GM21528 (cell line): ENCODE data around the gene MYBBP1A.

ENCODE experiments used
- ATAC-seq: cut with Tn5 transposase; IDR thresholded peaks from one replicate; pipeline ENCODE4 v1.9.1; 2021; ENCODE audit warnings: mild to moderate bottlenecking, moderate library complexity; ENCODE audit not compliant: unreplicated experiment, low FRiP score

The MYBBP1A gene

DNA sequence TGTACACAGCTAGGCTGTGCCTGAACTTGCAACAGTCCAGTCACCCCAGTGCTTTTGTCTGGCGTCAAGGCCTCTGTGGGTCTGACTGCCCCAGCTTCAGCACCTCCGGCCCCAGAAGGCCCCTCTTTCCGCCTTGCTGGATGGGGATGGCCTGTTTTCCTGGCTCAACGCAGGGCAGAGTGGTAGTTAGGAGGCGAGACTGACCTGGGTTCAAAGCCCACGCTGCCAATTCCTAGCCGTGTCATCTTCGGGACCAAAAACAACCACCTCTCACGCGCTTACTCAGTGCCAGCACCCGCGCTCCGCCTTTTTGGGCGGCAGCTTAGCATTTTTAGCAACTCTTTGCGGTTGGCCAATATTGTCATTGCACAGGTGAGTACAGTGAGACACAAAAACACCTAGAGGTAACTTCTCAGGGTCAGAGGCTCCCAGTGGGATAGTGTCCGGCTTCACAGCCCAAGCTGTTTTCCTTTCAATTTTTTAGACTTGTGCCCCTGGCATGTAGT, 4.6 kb downstream of the MYBBP1A start:
- no peak for ATAC-seq

DNA sequence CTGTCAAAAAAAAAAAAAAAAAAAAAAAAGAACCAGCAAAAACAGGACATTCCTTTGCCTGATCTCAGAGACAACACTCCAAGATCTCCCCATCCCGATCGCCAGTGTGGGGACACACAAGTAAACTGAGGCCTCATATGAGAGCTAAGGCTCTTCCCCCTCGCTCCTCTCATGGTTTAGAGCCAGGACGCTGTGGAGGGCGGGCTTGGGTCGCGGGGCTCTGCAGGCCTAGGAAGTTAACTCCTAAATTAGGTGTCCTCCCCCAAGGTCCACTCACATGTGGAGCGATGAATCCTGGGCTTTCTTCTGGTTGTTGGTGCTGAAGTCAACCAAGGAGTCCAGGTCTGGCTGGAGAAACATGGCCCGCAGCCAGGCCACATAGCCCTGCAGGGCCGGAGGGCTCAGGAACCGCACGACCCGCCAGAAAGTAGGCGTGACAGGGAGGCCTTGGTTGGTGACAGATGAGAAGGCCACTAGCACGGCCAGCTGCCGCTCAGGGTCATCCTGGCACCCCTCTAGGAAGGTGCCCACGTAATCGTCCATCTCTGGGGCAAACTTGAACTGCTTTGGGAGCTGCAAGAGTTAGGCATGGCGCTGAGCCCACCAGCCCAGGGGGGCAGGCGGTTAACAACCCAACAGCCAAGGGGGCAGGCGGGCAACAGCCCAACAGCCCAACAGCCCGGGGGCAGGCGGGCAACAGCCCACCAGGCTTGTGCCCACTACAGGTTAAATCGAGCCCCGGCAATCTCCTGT, 5.2 kb downstream of the MYBBP1A start:
- ATAC-seq: no peak

DNA sequence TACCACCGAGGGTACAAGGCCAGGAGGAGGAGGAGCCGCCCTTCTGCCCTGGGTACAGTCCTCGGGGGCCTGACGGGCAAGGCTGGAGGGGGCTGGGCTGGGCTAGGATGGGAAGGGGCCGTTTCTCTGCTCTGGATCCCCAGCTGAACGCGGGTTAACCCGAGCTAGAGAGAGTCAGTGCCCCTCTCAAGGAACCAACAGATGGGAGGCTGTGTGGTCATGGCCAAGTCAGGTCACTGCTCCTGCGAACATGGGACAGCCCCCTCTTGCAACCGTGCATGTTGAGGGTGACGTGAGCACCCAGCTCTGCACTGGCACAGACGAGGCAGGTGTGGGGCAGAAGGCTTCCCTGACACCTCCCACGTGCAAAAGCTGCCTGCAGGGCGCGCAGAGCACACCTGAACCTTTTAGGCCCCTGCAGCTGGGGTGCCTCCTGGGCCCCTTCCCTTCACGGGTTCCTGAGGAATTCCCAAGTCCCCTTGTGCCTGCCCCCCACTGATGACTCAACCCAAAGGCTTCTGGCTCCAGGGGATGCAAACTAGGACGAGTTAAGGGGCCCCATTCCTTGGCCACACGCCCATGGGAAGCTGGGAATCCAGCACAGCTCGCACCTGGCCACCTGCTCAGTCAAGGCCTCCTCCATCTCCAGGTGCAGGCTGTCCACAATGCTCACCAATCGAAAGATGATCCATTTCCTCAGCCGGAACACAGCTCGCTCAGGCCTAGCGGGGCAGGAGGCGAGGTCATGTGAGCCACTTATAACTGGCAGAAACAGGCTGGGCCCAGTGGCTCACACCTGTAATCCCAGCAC, 6.3 kb downstream of the MYBBP1A start:
- no peak for ATAC-seq

DNA sequence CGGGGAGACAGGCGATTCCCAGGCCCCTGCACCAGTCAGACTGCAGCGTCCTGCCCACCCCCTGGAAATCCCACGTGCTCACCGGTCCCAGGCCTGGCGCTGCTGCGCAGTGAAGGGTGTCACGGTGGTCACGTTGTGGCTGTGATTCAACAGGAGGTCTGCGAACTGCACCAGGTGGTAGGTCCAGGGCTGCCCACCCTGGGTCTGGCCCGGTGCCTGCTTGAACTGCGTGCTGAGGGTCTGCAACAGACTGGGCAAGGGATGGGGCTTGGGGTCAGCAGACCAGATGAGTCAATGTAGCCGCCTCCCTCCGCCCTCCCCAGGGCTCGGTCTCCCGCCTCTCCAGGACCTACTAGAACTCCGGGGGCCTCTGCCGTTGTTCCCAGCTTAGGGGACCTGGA, 7.1 kb downstream of the MYBBP1A start:
- no peak for ATAC-seq

DNA sequence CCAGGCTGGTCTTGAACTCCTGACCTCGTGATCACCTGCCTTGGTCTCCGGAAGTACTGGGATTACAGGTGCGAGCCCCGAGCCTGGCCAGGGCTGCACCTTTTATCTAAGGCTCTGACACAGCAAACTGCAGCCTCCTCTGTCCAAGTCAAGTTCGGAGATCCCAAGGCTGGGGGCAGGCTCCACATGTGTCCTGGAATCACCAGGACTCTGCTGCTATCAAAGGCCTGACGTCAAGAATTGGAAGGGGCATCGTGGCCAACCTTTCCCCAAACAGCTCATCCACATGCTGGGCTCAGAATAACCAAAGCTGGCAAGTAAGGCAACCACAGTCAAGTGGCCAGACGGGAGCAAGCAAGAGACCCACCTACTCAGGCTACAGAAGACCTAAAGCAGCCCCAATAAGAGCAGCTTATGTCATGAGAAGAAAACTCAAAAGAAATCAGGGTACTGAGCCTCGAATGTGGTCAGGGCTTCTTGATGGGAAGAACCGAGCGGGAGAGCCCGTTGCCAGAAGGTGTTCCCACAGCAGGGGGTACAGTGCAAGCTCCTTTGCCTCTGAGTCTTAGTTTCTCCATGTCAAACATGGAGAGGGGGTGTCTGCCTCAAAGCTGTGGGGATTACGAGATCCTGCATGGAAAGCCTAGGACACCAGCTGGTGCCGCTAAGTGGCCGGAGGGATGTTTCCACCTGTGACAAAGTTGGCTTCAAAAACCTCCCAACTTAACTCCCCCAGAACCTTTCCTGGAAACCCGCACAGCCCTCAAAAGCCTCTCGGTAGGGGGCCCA, 7.9 kb downstream of the MYBBP1A start:
- no peak for ATAC-seq

- no peak for ATAC-seq
Measured at GRCh38 chr17:4545217-4545951, 9.8 kb downstream of the MYBBP1A start.

GRCh38 chr17:4544951-4545216, 10.3 kb downstream of the MYBBP1A start:
- ATAC-seq: no peak

- ATAC-seq: no peak
Measured at GRCh38 chr17:4544135-4544950, 10.8 kb downstream of the MYBBP1A start.

- no peak for ATAC-seq
Measured at GRCh38 chr17:4543557-4544026, 11.6 kb downstream of the MYBBP1A start.

DNA sequence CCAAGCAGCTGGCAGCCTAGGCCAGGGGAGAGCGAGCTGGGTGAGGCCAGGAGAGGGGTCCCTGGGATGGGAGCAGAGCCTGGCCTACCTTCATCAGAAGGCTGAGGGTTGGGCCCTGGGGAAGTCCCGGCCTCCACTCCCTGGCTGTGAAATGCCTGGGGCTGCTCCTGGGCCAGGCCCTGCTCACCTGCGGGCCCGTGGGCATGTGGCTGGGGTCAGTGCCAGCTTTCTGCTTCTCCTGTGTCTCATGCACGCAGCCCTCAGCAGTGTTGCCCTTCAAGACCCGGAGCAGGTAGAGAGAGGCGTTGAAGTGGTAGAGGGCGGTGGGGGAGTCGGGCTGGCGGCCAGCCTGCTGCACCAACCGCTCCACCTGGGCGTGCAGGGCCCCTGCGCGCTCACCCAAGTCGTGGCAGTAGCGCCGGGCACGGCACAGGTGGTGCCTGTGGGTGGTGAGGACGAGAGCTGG, 12.4 kb downstream of the MYBBP1A start:
- no peak for ATAC-seq

GRCh38 chr17:4542003-4542725, 13.0 kb downstream of the MYBBP1A start:
- ATAC-seq: no peak

DNA sequence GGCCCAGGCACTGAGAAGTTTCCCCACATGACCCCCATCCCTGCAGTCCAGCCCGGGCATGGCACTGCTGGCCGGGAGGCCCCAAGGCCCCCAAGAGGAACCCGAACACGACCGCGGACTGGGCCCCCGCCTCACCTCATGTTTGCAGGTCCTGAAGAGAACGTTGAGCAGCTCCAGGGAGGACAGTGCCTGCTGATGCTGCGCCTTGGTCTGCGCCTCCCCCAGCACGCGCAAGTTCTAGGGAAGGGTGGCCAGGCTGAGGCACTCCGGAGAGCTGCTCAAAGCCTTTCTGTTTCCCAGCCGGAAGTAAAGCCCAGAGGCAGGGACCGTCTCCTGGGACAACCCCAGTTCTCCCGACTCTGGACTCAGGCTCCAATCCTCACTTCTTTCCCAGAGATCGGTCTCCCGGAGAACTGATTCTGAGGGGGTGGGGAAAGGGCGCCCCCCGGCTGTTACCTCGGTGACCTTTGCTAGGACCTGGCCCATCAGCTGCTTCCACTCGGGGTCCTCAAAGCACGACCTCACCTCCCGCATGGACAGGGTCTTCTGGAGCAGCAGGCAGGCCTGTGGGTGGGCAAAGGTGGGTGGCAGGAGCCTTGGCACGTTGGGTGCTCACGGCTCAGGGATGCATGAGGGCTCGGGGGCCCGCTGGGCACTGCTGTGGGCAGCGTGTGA, 13.7 kb downstream of the MYBBP1A start:
- ATAC-seq: no peak

- ATAC-seq: no peak
Measured at GRCh38 chr17:4540687-4541327, 14.4 kb downstream of the MYBBP1A start.

- ATAC-seq: no peak
Measured at GRCh38 chr17:4540224-4540651, 14.9 kb downstream of the MYBBP1A start.

- no peak for ATAC-seq
Measured at GRCh38 chr17:4539576-4540223, 15.5 kb downstream of the MYBBP1A start.

DNA sequence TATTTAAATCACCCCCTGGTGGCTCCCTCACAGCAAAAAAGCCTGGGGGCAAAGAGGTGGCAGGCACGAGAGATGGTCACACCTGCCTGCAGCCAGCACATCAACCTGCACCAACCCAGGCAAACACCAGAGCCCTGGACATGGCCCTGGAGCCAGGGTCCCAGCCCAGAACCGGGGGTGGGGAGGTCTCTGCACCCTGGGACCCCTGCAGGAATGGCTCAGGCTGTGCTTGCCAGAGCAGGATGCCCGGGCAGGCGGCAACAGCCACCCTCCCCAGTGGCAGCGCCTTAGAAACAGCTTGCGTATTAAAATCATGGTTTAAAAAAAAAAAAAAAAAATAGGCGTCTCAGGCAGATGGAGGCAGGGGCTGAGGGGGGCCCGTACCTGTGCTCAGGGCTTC, 16.2 kb downstream of the MYBBP1A start:
- no peak for ATAC-seq
